ENCODE data around the gene TYW1.
A peak's percentile ranks its signal among the peaks of the same experiment; 100 is the strongest.

Gene TYW1

DNA sequence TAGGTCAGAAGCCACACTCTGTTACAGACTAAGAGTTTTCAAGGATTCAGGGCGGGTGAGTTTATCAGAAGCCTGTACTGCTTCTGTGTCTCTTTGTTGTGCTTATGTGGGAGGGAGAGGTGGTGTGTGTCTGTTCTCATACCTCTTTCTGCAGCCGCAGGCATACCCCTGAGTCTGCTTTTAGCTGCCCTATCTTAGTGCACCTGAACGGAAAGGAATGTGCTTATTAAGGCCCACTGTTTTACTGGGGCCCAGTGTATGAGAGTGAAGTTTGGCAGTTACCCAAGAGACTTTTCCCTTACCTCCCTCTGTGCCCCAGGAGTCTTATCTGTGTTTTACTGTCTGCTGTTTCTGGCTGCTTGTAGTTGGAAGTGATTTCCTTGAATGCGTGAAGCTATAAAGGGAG is 104.3 kb downstream of the TYW1 start (continued):
- TF ChIP-seq, protein P1, sequence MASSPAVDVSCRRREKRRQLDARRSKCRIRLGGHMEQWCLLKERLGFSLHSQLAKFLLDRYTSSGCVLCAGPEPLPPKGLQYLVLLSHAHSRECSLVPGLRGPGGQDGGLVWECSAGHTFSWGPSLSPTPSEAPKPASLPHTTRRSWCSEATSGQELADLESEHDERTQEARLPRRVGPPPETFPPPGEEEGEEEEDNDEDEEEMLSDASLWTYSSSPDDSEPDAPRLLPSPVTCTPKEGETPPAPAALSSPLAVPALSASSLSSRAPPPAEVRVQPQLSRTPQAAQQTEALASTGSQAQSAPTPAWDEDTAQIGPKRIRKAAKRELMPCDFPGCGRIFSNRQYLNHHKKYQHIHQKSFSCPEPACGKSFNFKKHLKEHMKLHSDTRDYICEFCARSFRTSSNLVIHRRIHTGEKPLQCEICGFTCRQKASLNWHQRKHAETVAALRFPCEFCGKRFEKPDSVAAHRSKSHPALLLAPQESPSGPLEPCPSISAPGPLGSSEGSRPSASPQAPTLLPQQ (tag by site-specific recombination; IDR thresholded peaks at IDR 0.05), result peak; percentile 84
- TF ChIP-seq ZNF266 (tag by site-specific recombination; IDR thresholded peaks at IDR 0.05; ENCODE audit: low read depth), result no peak
- TF ChIP-seq ZNF132 (tag by site-specific recombination; IDR thresholded peaks at IDR 0.05; ENCODE audit: borderline replicate concordance), result no peak
- TF ChIP-seq ZIC2 (tag by site-specific recombination; IDR thresholded peaks at IDR 0.05), result peak; percentile 66
- TF ChIP-seq ZNF843 (tag by site-specific recombination; IDR thresholded peaks at IDR 0.05), result peak; percentile 45; the same call in 1 of the 2 replicates
- TF ChIP-seq, protein P2, sequence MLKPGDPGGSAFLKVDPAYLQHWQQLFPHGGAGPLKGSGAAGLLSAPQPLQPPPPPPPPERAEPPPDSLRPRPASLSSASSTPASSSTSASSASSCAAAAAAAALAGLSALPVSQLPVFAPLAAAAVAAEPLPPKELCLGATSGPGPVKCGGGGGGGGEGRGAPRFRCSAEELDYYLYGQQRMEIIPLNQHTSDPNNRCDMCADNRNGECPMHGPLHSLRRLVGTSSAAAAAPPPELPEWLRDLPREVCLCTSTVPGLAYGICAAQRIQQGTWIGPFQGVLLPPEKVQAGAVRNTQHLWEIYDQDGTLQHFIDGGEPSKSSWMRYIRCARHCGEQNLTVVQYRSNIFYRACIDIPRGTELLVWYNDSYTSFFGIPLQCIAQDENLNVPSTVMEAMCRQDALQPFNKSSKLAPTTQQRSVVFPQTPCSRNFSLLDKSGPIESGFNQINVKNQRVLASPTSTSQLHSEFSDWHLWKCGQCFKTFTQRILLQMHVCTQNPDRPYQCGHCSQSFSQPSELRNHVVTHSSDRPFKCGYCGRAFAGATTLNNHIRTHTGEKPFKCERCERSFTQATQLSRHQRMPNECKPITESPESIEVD (tag by site-specific recombination; IDR thresholded peaks at IDR 0.05), result no peak
- TF ChIP-seq, protein P3, sequence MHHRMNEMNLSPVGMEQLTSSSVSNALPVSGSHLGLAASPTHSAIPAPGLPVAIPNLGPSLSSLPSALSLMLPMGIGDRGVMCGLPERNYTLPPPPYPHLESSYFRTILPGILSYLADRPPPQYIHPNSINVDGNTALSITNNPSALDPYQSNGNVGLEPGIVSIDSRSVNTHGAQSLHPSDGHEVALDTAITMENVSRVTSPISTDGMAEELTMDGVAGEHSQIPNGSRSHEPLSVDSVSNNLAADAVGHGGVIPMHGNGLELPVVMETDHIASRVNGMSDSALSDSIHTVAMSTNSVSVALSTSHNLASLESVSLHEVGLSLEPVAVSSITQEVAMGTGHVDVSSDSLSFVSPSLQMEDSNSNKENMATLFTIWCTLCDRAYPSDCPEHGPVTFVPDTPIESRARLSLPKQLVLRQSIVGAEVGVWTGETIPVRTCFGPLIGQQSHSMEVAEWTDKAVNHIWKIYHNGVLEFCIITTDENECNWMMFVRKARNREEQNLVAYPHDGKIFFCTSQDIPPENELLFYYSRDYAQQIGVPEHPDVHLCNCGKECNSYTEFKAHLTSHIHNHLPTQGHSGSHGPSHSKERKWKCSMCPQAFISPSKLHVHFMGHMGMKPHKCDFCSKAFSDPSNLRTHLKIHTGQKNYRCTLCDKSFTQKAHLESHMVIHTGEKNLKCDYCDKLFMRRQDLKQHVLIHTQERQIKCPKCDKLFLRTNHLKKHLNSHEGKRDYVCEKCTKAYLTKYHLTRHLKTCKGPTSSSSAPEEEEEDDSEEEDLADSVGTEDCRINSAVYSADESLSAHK (tag by site-specific recombination; IDR thresholded peaks at IDR 0.05), result 0 out of 2 replicates have a peak, but pooled peaks have one; percentile 28
- peak; percentile 64; the same call in 1 of the 2 replicates for TF ChIP-seq ZBTB48 (tag by site-specific recombination; IDR thresholded peaks at IDR 0.05)
- peak; percentile 69; the same call in 1 of the 2 replicates for TF ChIP-seq ZFP69B (tag by site-specific recombination; IDR thresholded peaks at IDR 0.05)
- no peak for TF ChIP-seq ZNF157 (tag by site-specific recombination; IDR thresholded peaks at IDR 0.05)
- no peak for TF ChIP-seq BCL11B (tag by site-specific recombination; IDR thresholded peaks at IDR 0.05; ENCODE audit: low read depth)
- no peak for TF ChIP-seq MEIS1 (CRISPR knock-in tag; IDR thresholded peaks at IDR 0.05; ENCODE audit: borderline replicate concordance)
- TF ChIP-seq ZNF335 (tag by site-specific recombination; conservative IDR thresholded peaks at IDR 0.05), result 0 out of 2 replicates have a peak, but pooled peaks have one; percentile 12
- TF ChIP-seq, protein P4, sequence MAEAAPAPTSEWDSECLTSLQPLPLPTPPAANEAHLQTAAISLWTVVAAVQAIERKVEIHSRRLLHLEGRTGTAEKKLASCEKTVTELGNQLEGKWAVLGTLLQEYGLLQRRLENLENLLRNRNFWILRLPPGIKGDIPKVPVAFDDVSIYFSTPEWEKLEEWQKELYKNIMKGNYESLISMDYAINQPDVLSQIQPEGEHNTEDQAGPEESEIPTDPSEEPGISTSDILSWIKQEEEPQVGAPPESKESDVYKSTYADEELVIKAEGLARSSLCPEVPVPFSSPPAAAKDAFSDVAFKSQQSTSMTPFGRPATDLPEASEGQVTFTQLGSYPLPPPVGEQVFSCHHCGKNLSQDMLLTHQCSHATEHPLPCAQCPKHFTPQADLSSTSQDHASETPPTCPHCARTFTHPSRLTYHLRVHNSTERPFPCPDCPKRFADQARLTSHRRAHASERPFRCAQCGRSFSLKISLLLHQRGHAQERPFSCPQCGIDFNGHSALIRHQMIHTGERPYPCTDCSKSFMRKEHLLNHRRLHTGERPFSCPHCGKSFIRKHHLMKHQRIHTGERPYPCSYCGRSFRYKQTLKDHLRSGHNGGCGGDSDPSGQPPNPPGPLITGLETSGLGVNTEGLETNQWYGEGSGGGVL (tag by site-specific recombination; IDR thresholded peaks at IDR 0.05), result no peak
- no peak for TF ChIP-seq ZBTB8A (tag by site-specific recombination; IDR thresholded peaks at IDR 0.05)
- TF ChIP-seq ZNF623 (tag by site-specific recombination; IDR thresholded peaks at IDR 0.05), result no peak
- no peak for TF ChIP-seq ZNF664 (tag by site-specific recombination; IDR thresholded peaks at IDR 0.05)
- no peak for TF ChIP-seq HOXA7 (CRISPR knock-in tag; IDR thresholded peaks at IDR 0.05; ENCODE audit: borderline replicate concordance)
- TF ChIP-seq ZXDB (tag by site-specific recombination; IDR thresholded peaks at IDR 0.05), result 0 out of 2 replicates have a peak, but pooled peaks have one; percentile 22
- TF ChIP-seq, protein P5, sequence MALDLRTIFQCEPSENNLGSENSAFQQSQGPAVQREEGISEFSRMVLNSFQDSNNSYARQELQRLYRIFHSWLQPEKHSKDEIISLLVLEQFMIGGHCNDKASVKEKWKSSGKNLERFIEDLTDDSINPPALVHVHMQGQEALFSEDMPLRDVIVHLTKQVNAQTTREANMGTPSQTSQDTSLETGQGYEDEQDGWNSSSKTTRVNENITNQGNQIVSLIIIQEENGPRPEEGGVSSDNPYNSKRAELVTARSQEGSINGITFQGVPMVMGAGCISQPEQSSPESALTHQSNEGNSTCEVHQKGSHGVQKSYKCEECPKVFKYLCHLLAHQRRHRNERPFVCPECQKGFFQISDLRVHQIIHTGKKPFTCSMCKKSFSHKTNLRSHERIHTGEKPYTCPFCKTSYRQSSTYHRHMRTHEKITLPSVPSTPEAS (tag by site-specific recombination; IDR thresholded peaks at IDR 0.05), result no peak
- peak; percentile 79 for TF ChIP-seq ZNF341 (tag by site-specific recombination; IDR thresholded peaks at IDR 0.05; ENCODE audit: low read depth)
- TF ChIP-seq, protein P6, sequence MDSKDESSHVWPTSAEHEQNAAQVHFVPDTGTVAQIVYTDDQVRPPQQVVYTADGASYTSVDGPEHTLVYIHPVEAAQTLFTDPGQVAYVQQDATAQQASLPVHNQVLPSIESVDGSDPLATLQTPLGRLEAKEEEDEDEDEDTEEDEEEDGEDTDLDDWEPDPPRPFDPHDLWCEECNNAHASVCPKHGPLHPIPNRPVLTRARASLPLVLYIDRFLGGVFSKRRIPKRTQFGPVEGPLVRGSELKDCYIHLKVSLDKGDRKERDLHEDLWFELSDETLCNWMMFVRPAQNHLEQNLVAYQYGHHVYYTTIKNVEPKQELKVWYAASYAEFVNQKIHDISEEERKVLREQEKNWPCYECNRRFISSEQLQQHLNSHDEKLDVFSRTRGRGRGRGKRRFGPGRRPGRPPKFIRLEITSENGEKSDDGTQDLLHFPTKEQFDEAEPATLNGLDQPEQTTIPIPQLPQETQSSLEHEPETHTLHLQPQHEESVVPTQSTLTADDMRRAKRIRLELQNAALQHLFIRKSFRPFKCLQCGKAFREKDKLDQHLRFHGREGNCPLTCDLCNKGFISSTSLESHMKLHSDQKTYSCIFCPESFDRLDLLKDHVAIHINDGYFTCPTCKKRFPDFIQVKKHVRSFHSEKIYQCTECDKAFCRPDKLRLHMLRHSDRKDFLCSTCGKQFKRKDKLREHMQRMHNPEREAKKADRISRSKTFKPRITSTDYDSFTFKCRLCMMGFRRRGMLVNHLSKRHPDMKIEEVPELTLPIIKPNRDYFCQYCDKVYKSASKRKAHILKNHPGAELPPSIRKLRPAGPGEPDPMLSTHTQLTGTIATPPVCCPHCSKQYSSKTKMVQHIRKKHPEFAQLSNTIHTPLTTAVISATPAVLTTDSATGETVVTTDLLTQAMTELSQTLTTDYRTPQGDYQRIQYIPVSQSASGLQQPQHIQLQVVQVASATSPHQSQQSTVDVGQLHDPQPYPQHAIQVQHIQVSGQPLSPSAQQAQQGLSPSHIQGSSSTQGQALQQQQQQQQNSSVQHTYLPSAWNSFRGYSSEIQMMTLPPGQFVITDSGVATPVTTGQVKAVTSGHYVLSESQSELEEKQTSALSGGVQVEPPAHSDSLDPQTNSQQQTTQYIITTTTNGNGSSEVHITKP (tag by site-specific recombination; IDR thresholded peaks at IDR 0.05), result peak; percentile 24; the same call in 1 of the 2 replicates
- no peak for TF ChIP-seq YY2 (tag by site-specific recombination; IDR thresholded peaks at IDR 0.05)
- TF ChIP-seq, protein P7, sequence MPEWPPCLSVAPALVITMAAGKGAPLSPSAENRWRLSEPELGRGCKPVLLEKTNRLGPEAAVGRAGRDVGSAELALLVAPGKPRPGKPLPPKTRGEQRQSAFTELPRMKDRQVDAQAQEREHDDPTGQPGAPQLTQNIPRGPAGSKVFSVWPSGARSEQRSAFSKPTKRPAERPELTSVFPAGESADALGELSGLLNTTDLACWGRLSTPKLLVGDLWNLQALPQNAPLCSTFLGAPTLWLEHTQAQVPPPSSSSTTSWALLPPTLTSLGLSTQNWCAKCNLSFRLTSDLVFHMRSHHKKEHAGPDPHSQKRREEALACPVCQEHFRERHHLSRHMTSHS (tag by site-specific recombination; IDR thresholded peaks at IDR 0.05), result no peak
- no peak for TF ChIP-seq ZNF292 (tag by site-specific recombination; IDR thresholded peaks at IDR 0.05; ENCODE audit: borderline replicate concordance, low read depth)
- TF ChIP-seq ZNF214 (tag by site-specific recombination; IDR thresholded peaks at IDR 0.05; ENCODE audit: borderline replicate concordance), result no peak
- no peak for TF ChIP-seq MZF1 (tag by site-specific recombination; IDR thresholded peaks at IDR 0.05; ENCODE audit: borderline replicate concordance)

Data from HEK293 (cell line).